HFFc6 (cell line): Measurements from ENCODE around the gene LRRTM4. TPM values are rescaled to one million over a fixed set of nuclear protein-coding genes. Genes with fewer than 3 reads are reported as not detected.
A peak's percentile ranks its signal among the peaks of the same experiment; 100 is the strongest.

Experiments
- DNase-seq: peaks from one replicate; pipeline ENCODE4 v3.0.0-alpha.2; 2018
- H3K27ac Mint-ChIP-seq: 2 replicates; pipeline ENCODE4 v1.8.0; 2020; ENCODE audit warnings: mild to moderate bottlenecking, mixed read lengths
- H3K27me3 Mint-ChIP-seq: 2 replicates; pipeline ENCODE4 v1.8.0; 2021; ENCODE audit warnings: mild to moderate bottlenecking, moderate library complexity, mixed read lengths; ENCODE audit not compliant: insufficient read depth
- H3K36me3 Mint-ChIP-seq: 2 replicates; pipeline ENCODE4 v1.8.0; 2021; ENCODE audit warnings: low read depth, mixed read lengths
- H3K4me1 Mint-ChIP-seq: 2 replicates; pipeline ENCODE4 v1.8.0; 2020; ENCODE audit warnings: low read depth, mixed read lengths
- H3K4me3 Mint-ChIP-seq: 2 replicates; pipeline ENCODE4 v1.8.0; 2020; ENCODE audit warnings: mild to moderate bottlenecking, moderate library complexity, mixed read lengths
- H3K9me3 Mint-ChIP-seq: 2 replicates; pipeline ENCODE4 v1.8.0; 2020; ENCODE audit warnings: mild to moderate bottlenecking, mixed read lengths
- CTCF ChIP-seq: fragments of 200-600 bp; sonication (generic); IDR thresholded peaks from 2 replicates; pipeline ENCODE4 v1.5.0; 2021; ENCODE audit warnings: antibody characterized with exemption, mild to moderate bottlenecking
- total RNA-seq, 6 experiments: library from RNA; stranded (reverse); fragmentation: NEBNext Ultra II Directional; extraction: Animal tissue kit (Norgen Biotek cat#: 25700); gene quantifications; 2 replicates in 1 of 6; 3 replicates in 5 of 6; pipeline ENCODE4 v1.2.3, GENCODE V29; 2021

LRRTM4 gene
- total RNA-seq, 6 experiments from 2014 or later: not detected

GRCh38 chr2:76973610-76974009 lies 548.6 kb downstream of the LRRTM4 start:
- no peak overlapping the region for H3K27ac Mint-ChIP-seq
- peaks cover 25% of the 10 kb centered on the region for H3K9me3 Mint-ChIP-seq
- H3K4me1 Mint-ChIP-seq: no peaks in the 10 kb centered on the region
- no peaks in the 10 kb centered on the region for H3K27me3 Mint-ChIP-seq
- H3K4me3 Mint-ChIP-seq: no peak overlapping the region
- no peak for TF ChIP-seq CTCF
- DNase-seq: no peak
- no peaks in the 10 kb centered on the region for H3K36me3 Mint-ChIP-seq

DNA sequence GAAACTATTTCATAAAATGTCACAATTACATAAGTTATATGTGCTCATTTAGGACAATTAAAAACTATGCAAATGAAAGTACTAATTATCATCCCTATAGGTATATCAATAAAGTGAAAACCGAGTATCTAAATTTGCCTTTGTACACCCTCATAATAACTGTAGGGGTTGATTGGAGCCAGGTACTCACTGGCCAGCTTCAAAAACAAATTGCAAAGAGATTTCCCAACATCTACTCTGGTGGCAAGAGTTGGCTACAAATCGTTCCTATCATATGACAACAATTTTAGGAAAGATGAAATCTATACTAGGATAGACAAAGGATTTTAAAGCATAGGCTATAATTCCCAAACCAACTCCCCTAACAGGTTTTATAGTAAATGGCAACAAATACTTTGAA lies 556.4 kb downstream of the LRRTM4 start:
- no peak for DNase-seq
- Mint-ChIP-seq H3K36me3 (no peaks in the 10 kb centered on the region), H3K4me3 (no peak overlapping the region), H3K4me1 (no peaks in the 10 kb centered on the region), H3K27ac (no peak overlapping the region), H3K27me3 (no peaks in the 10 kb centered on the region), H3K9me3 (peaks cover 17% of the 10 kb centered on the region)
- TF ChIP-seq CTCF: no peak

DNA sequence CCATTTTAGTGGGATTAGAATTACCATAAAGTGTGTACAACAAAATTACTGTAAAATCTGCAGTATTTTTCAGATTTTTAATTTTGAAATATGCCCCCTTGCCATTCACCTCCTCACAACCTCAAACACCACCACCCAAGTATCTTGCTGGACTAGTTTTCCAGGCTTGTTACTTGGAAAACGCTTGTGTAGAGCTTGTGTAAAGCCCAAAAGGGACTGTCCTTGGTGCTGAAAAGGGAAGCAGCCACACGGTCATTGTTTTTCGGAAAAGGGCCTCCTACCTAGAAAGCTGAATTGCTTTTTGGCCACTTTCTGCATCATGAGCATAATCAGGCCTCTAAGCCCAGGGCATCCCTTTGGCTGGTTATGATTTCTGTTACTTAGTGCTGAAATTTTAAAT lies 563.4 kb downstream of the LRRTM4 start:
- Mint-ChIP-seq H3K27me3 (no peaks in the 10 kb centered on the region), H3K4me3 (no peak overlapping the region), H3K9me3 (peaks cover 42% of the 10 kb centered on the region), H3K4me1 (no peaks in the 10 kb centered on the region), H3K36me3 (no peaks in the 10 kb centered on the region), H3K27ac (no peak overlapping the region)
- no peak for DNase-seq
- no peak for TF ChIP-seq CTCF

DNA sequence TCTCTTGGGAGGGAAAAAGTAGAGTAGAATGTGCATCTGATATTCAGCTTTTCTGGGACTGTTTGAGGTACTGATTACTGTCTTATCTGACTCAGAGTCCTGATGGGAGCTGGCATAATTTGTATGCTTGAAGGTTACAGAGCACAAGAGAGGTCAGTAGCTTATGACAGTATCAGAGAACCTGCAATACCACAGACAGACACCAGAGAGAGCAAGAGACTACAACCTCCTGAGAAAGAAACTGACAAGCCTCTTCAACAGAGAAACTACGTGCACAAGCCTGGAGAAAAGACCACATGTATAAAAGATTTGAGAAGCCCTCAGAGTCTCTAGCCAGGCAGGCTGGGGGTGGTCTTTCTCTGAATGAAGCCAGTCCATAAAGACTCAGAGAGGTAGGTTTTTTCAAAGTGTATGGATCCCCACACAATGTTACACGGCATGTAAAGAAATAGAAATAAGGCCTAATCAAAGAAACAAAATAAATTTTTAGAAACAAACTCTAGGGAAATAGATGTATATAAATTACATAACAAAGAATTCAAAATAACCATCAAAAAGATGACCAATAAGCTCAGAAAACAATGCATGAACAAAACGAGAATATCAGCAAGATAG lies 568.3 kb downstream of the LRRTM4 start:
- Mint-ChIP-seq H3K9me3 (peaks cover 44% of the 10 kb centered on the region), H3K4me1 (no peaks in the 10 kb centered on the region), H3K4me3 (no peak overlapping the region), H3K27ac (no peak overlapping the region), H3K27me3 (no peaks in the 10 kb centered on the region), H3K36me3 (no peaks in the 10 kb centered on the region)
- TF ChIP-seq CTCF: peak; percentile 57
- no peak for DNase-seq

GRCh38 chr2:76946631-76947145 lies 575.5 kb downstream of the LRRTM4 start:
- Mint-ChIP-seq H3K4me1 (no peaks in the 10 kb centered on the region), H3K4me3 (no peak overlapping the region), H3K36me3 (no peaks in the 10 kb centered on the region), H3K27me3 (no peaks in the 10 kb centered on the region), H3K27ac (no peak overlapping the region), H3K9me3 (peaks cover 25% of the 10 kb centered on the region)
- DNase-seq: no peak
- no peak for TF ChIP-seq CTCF
